NCI-H524 treated with DMSO at 0.1 percent for 48 hours (cell line): Measurements from ENCODE around the gene KDR.

ENCODE experiments used
- DNase-seq: peaks from one replicate; lab custom pipeline; 2025; lab: John Stamatoyannopoulos, UW

KDR gene

GRCh38 chr4:55123791-55124190, 1.6 kb downstream of the KDR start:
- DNase-seq, result no peak

- no peak for DNase-seq
Measured at GRCh38 chr4:55122235-55122634, 3.2 kb downstream of the KDR start.

- DNase-seq, result no peak
Measured at GRCh38 chr4:55121246-55121645, 4.1 kb downstream of the KDR start.

- DNase-seq, result no peak
Measured at GRCh38 chr4:55118397-55118796, 7.0 kb downstream of the KDR start.

- DNase-seq, result no peak
Measured at GRCh38 chr4:55117511-55117910, 7.9 kb downstream of the KDR start.

DNA sequence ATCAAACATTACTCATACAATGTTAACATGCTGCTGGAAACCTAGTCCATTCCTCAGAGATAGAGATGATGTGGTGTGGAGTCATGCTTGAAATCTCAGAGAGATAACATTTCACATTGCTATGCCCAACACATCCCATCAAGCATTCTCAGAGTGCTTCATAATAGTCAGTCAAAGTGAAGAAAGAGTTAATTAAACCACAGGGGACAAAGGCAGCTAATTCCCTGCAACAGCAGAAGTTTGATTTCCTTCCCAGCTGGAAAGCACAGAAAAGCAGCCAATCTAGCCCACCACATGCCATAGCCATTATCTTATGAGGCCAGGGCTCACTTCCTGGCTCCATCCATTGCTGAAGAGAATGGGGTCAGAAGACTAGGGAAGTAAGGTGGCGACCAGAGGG, 8.9 kb downstream of the KDR start:
- no peak for DNase-seq

DNA sequence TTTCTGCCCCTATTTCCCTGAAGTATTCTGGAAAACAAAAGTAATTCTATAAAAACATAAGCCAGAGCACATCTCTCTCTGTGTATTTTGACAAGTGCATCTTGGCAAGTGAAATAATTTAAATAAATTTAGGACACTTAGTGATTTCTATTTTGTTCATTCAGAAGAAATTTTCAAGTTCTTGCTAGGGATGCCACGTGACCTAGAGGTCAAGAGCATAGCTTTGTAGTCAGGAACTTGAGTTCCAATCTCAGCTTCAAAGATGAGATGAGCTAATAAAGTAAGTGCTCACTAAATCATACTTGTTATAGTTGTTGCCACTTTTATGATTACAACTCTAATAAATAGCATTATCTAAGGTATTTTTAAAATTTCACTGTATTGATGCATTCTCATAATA, 13.8 kb downstream of the KDR start:
- DNase-seq, result no peak

- DNase-seq, result no peak
Measured at GRCh38 chr4:55110131-55110530, 15.3 kb downstream of the KDR start.

GRCh38 chr4:55107054-55107453, 18.3 kb downstream of the KDR start:
- DNase-seq, result no peak

DNA sequence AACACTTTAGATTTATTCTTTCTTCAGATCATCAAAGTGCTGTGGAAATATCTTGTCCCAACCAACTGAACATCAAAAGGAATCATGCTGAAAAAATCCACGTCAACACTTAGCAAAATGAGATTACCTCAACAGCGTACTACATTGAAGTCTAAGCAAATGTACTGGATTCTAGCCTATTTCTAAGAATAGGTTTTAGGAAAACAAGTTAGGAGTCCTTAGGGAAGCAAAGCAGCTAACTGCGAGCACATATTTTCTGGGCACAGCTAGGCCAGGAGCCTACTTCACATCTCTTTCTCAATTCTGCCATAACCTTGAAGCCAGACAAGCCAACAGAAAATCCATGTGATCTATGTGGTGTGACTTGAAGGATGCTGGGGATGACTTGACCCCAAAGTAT, 22.2 kb downstream of the KDR start:
- no peak for DNase-seq

GRCh38 chr4:55099816-55100215, 25.6 kb downstream of the KDR start:
- DNase-seq, result no peak

DNA sequence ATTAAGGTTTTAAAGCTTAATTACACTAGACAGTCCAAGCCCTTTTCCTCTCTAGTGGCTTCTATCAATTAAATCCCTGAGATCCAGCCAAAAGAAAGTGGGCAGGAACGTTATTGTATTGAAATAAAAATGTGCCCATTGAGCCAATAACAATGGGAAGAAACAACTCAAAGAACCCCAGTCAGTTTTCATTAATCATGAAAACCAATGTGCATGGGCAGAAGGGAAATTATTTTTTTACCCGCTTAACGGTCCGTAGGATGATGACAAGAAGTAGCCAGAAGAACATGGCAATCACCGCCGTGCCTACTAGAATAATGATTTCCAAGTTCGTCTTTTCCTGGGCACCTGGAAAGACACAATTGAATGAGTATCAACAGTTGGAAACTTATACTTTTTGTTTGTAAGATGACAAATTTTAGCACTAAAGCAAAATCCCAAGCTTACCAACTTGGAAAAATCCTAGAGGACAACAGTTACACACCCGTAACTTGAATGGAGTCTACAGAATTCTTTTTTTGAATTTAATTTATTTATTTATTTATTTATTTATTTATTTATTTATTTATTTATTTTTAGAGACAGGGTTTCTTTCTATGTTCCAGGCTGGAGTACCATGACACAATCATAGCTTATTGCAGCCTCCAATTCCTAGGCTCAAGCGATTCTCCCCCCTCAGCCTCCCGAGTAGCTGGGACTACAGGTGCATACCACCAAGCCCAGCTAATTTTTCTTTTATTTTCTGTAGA, 26.8 kb downstream of the KDR start:
- no peak for DNase-seq

GRCh38 chr4:55096619-55097018, 28.8 kb downstream of the KDR start:
- no peak for DNase-seq

GRCh38 chr4:55096045-55096444, 29.4 kb downstream of the KDR start:
- DNase-seq, result no peak

DNA sequence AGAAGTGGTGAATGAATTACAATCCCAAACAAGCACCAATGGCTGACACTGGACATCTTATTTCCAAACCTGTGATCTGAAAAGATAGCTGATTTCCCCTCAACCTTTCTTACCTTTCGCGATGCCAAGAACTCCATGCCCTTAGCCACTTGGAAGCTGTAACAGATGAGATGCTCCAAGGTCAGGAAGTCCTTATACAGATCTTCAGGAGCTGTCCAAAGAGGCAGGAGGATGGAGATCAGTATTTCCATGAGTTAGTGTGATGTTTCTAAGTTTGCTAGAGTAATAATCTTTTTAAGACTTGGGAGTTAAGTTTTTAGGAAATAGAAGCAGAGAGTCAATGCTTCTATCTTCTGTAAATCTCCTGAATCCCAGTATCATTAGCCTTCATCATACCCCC, 32.9 kb downstream of the KDR start:
- no peak for DNase-seq

GRCh38 chr4:55089916-55090315, 35.5 kb downstream of the KDR start:
- DNase-seq, result no peak

DNA sequence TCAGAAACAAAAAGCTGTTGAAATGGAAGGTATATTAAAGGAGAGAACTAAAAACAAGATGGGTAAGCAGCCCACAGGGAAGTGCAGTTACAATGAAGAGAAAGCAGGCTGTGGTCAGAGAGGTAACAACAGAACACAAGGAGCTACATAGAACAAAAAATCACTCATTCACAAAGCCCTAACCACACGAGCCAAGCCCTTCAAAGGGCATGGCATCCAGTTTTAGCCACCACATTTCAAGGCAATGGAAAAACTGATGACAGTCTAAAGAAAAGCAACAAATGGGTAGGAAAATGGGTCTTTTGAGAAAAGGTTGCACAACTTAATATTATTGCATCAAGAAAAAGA, 37.5 kb downstream of the KDR start:
- no peak for DNase-seq

DNA sequence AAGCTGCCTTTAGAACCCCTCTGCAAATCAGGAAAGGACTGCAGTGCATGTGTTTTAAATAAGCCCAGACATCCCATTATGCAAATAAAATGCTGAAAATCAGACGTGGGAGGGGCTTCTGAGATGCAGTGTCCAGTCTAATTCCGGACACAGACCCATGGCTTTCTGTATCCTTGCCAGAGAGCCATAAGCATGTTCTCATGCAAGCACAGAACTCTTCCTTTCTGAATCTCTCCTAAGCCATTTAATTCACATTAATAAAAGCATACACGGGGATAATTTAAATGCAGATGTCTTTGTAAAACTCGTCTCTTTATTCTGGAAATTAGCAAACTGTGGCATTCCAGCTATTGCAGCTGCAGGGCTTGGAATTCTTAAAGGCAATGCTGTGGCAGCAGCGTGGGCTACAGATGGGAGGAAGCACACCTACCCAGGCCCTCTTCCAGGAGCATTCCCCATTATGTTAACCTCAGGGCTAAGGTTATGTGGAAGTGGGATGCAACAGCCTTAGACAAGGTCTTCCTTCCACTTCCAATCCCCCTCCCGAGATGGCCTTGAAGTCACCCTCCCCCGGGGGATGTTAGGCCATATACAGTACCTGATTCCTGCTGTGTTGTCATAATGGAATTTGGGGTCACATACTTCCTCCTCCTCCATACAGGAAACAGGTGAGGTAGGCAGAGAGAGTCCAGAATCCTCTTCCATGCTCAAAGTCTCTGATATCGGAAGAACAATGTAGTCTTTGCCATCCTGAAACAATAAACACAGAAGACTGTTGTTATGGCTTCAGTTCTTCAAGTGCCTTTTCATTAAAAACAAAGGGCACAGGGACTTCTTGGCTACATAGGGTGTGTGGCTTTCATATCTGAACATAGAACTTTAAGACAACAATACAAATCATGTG, 38.1 kb downstream of the KDR start:
- no peak for DNase-seq

GRCh38 chr4:55086578-55086977, 38.8 kb downstream of the KDR start:
- DNase-seq, result no peak

- no peak for DNase-seq
Measured at GRCh38 chr4:55083735-55084134, 41.7 kb downstream of the KDR start.

DNA sequence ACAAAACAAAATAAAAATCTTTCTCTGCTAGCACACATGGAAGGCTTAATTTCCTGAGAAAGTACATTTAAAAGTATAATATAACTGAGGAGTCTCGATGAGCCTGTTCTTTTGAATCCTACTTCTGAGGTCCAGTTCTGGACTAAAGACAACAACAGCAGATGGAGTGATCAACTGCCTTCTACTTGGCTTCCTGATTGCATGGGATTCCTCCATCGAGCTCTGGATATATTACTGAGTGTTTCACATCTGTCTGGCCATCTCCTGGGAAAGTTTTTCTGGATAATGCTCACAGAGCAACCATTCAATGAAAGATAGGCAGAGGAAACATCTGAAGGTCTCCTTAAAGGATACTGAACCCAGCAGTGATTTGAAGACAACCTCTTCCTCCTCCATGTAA, 42.6 kb downstream of the KDR start:
- DNase-seq, result no peak

- no peak for DNase-seq
Measured at GRCh38 chr4:55080174-55080865, 45.1 kb downstream of the KDR start.
